ENCODE data around the gene CREBRF.
"Not testable (repeated sequence)": the region's sequence is repeated elsewhere in the genome, so short reads cannot be mapped to it uniquely, and the experiment has no call there.

CREBRF gene

DNA sequence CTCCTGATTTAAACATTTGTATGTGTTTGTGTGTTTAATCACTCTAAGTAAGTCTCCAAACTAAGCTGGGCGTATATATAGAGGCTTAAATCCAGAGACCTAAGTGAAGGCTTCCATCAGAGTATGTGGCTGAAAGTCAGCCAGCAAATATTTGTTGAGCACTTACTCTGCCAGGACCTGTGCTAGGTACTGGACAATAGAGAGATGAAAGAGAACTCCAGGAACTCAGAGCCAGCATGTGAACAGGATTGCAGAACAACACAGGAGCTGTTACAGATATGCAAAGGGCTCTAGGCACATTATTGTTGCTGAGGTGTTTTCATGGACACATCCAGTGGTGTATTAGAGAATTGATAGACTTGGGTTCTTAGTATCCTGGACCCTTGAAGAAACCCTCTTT, 83.5 kb downstream of the CREBRF start:
- no peaks in the 10 kb centered on the region for H3K27me3 ChIP-seq (ENCODE audit: insufficient read depth, low read length)
- H3K9ac ChIP-seq (ENCODE audit: low read depth, low read length): no peak overlapping the region
- no peak overlapping the region for H3K4me3 ChIP-seq (ENCODE audit: low read length)
- H3K4me1 ChIP-seq (ENCODE audit: insufficient read depth, low read length): peaks cover 22% of the 10 kb centered on the region; the same call in 1 of the 2 replicates
- H3K9me3 ChIP-seq (ENCODE audit: insufficient read depth, low read depth, low read length): no peaks in the 10 kb centered on the region
- H3K36me3 ChIP-seq (ENCODE audit: insufficient read depth, low read depth, low read length): no peaks in the 10 kb centered on the region
- no peak overlapping the region for H3K27ac ChIP-seq (ENCODE audit: low read length)

DNA sequence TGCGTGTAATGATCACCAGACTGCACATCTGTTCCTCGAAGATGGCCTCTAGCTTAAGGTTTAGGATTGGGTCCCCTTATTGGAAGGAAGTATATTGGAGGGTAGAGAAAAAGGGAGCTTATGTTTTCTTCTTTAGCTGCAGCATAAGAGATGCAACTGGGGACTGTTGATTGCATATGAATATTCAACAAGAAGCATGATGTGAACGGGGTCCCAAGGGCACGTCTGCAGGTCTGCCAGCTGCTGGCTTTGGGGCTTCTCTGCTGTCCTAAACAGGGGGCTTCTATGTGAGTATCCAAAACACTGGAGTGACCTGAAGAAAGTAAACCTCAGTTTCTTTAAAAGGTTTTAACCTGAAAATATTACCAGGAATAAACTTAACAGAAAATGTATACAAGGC, 84.6 kb downstream of the CREBRF start:
- Histone ChIP-seq H3K9ac (ENCODE audit: low read depth, low read length) (no peak overlapping the region), H3K4me3 (ENCODE audit: low read length) (no peak overlapping the region), H3K4me1 (ENCODE audit: insufficient read depth, low read length) (peaks cover 22% of the 10 kb centered on the region; the same call in 1 of the 2 replicates), H3K27me3 (ENCODE audit: insufficient read depth, low read length) (no peaks in the 10 kb centered on the region), H3K27ac (ENCODE audit: low read length) (no peak overlapping the region), H3K36me3 (ENCODE audit: insufficient read depth, low read depth, low read length) (no peaks in the 10 kb centered on the region), H3K9me3 (ENCODE audit: insufficient read depth, low read depth, low read length) (no peaks in the 10 kb centered on the region)

DNA sequence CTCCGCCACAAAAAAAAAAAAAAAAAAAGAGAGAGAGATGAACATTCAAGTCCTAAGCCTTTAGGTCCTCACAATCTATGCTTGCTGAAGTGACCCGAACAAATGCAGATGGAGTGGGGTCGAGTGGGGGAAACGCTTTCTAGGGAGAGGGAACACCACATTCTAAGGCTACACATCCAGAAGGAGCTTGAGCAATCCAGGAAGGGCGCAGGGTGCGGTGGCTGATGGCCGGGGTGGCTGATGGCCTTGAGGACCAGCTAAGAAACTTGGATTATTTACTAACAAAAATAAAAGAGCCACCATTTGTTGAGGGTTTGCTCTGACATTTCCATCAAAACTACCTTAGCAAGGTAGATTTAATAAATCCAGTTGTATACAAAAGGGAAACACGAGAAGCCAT, 87.4 kb downstream of the CREBRF start:
- Histone ChIP-seq H3K9ac (ENCODE audit: low read depth, low read length) (no peak overlapping the region), H3K27me3 (ENCODE audit: insufficient read depth, low read length) (no peaks in the 10 kb centered on the region), H3K4me3 (ENCODE audit: low read length) (no peak overlapping the region), H3K9me3 (ENCODE audit: insufficient read depth, low read depth, low read length) (no peaks in the 10 kb centered on the region), H3K27ac (ENCODE audit: low read length) (no peak overlapping the region), H3K36me3 (ENCODE audit: insufficient read depth, low read depth, low read length) (peaks cover 9% of the 10 kb centered on the region), H3K4me1 (ENCODE audit: insufficient read depth, low read length) (peaks cover 16% of the 10 kb centered on the region; the same call in 1 of the 2 replicates)

DNA sequence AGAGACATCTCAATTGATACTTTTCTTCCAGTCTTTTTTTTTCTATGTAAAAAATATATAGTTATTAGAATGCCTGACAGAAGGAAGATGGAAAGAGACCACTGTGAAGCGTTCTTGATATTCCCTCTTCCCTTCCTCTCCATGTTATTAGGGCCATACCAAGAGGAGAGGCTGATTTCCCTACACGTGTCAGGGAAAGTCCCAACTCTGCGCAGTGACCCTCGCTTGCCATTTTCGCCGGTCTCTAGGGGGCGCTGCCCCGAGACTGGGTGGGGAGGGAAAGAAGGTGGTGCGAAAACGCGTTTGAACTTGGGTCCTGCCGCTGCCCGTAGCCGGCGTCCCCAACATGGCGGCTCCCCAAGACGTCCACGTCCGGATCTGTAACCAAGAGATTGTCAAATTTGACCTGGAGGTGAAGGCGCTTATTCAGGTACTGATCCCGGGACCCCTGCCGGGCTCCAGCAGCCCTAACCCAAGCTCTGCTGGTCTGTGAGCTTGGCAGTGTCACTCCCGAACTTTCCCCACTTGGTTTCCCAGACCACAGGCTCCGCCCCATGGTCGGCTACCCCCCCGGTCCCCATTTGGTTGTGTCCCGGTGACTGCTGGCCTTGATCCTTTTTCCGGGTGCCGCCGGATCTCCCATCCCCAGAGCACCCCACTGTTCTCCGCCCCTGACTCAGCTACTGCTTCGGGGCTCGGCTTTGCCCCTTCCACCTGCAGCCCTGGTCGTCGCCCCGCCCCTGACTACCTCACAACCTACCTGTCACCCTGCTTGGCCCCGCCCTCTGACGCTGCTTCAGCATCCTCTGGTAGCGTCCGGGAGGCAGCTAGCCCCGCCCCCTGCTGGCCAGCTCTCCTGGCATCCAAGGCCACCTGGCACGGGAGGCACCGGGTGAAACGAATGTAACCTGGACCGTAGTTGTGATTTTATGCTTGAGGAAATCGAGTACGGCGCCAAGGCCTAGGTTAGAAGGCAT, 88.3 kb downstream of the CREBRF start, which contains the start of gene BNIP1:
Gene BNIP1 (plus strand): TSS at position 332 of the 977 bp plus-strand sequence. CDS start 15 bp downstream, at position 347.
- H3K27me3 ChIP-seq (ENCODE audit: insufficient read depth, low read length): no peaks in the 10 kb centered on the region
- peaks cover 7% of the 10 kb centered on the region; the same call in 1 of the 2 replicates for H3K4me1 ChIP-seq (ENCODE audit: insufficient read depth, low read length)
- H3K4me3 ChIP-seq (ENCODE audit: low read length): peak within 1 kb of the TSS; percentile 99
- no peak within 1 kb of the TSS for H3K27ac ChIP-seq (ENCODE audit: low read length)
- no peaks in the 10 kb centered on the region for H3K9me3 ChIP-seq (ENCODE audit: insufficient read depth, low read depth, low read length)
- peak within 1 kb of the TSS; percentile 92; the same call in 1 of the 2 replicates for H3K9ac ChIP-seq (ENCODE audit: low read depth, low read length)
- H3K36me3 ChIP-seq (ENCODE audit: insufficient read depth, low read depth, low read length): peaks cover 12% of the 10 kb centered on the region

DNA sequence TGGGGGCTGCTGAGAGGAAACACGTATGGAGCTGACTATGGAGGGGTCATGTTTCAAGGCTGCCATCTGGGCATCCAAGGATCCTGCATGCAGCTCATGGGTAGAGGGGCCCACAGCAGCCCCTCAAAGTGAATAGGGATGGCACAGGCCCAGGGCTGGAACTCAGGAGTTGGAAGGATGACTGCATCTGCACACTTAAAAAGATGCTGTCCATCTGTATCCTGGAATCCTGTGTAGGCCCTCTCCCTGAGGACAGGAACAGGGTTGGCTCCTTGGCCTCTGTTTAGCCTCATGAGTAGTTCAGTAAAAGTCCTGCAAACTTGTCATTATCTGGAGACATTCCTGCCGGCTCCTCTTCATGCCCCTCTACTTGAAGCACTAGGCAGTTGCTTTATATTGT, 92.2 kb downstream of the CREBRF start:
- H3K27me3 ChIP-seq (ENCODE audit: insufficient read depth, low read length): no peaks in the 10 kb centered on the region
- no peak overlapping the region for H3K27ac ChIP-seq (ENCODE audit: low read length)
- no peak overlapping the region for H3K9ac ChIP-seq (ENCODE audit: low read depth, low read length)
- H3K9me3 ChIP-seq (ENCODE audit: insufficient read depth, low read depth, low read length): no peaks in the 10 kb centered on the region
- H3K4me1 ChIP-seq (ENCODE audit: insufficient read depth, low read length): no peaks in the 10 kb centered on the region
- no peak overlapping the region for H3K4me3 ChIP-seq (ENCODE audit: low read length)
- H3K36me3 ChIP-seq (ENCODE audit: insufficient read depth, low read depth, low read length): peaks cover 21% of the 10 kb centered on the region

DNA sequence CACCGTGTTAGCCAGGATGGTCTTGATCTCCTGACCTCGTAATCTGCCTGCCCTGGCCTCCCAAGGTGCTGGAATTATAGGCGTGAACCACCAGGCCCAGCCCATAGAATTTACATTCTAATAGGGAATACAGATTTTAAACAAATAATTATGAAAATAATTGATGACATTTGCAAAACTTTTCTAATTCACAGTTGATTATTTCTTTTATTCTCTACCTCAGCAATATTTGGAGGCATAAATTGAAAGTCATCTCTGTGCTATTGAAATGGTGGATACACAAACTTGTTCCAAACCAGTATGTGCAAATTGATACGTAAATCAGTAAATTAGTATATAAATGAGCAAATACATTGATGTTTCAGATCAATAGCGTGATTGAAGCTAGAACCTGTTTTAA, 96.4 kb downstream of the CREBRF start:
- no peaks in the 10 kb centered on the region for H3K4me1 ChIP-seq (ENCODE audit: insufficient read depth, low read length)
- no peaks in the 10 kb centered on the region for H3K9me3 ChIP-seq (ENCODE audit: insufficient read depth, low read depth, low read length)
- H3K27ac ChIP-seq (ENCODE audit: low read length): no peak overlapping the region
- peaks cover 38% of the 10 kb centered on the region for H3K36me3 ChIP-seq (ENCODE audit: insufficient read depth, low read depth, low read length)
- no peak overlapping the region for H3K4me3 ChIP-seq (ENCODE audit: low read length)
- no peak overlapping the region for H3K9ac ChIP-seq (ENCODE audit: low read depth, low read length)
- H3K27me3 ChIP-seq (ENCODE audit: insufficient read depth, low read length): no peaks in the 10 kb centered on the region

DNA sequence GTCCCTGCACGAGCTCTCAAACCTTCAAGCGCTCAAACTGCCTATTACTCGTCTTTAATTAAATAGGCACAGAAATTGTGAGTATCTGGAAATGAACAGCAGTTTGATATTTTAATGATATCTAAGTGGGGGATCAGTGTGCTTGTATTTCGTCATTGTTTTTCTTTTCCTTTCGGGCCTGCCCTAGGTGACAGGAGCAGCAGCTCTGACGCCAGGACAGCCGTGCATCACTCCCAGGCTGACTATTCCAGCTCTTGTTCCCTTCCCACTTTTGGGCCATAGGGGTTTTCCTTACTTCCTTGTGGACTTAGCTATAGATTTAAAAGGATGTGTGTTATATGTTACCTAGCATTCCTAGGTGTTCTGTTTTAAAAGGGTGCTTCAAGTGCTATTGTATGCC, 97.7 kb downstream of the CREBRF start:
- H3K9me3 ChIP-seq (ENCODE audit: insufficient read depth, low read depth, low read length): no peaks in the 10 kb centered on the region
- H3K4me3 ChIP-seq (ENCODE audit: low read length): no peak overlapping the region
- H3K36me3 ChIP-seq (ENCODE audit: insufficient read depth, low read depth, low read length): peaks cover 33% of the 10 kb centered on the region; the same call in 1 of the 2 replicates
- no peak overlapping the region for H3K27ac ChIP-seq (ENCODE audit: low read length)
- no peaks in the 10 kb centered on the region for H3K4me1 ChIP-seq (ENCODE audit: insufficient read depth, low read length)
- H3K27me3 ChIP-seq (ENCODE audit: insufficient read depth, low read length): no peaks in the 10 kb centered on the region
- H3K9ac ChIP-seq (ENCODE audit: low read depth, low read length): no peak overlapping the region

DNA sequence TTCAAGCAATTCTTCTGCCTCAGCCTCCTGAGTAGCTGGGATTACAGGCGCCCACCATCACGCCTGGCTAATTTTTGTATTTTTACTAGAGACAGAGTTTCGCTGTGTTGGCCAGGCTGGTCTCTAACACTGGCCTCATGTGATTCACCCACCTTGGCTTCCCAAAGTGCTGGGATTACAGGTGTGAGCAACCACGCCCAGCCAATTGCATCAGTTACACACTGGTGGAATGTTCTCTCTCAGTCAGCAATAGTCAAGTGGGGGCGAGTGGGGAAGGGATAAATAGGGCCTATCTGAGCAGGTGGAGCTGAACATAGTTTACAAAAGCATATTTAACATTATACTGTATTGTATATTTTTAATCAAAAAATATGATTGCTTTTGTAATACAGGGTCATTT, 98.5 kb downstream of the CREBRF start:
- not testable (repeated sequence) for H3K27ac ChIP-seq (ENCODE audit: low read length); H3K9ac ChIP-seq (ENCODE audit: low read depth, low read length); H3K9me3 ChIP-seq (ENCODE audit: insufficient read depth, low read depth, low read length); H3K4me3 ChIP-seq (ENCODE audit: low read length); H3K4me1 ChIP-seq (ENCODE audit: insufficient read depth, low read length); H3K27me3 ChIP-seq (ENCODE audit: insufficient read depth, low read length)
- peaks cover 33% of the 10 kb centered on the region for H3K36me3 ChIP-seq (ENCODE audit: insufficient read depth, low read depth, low read length)

DNA sequence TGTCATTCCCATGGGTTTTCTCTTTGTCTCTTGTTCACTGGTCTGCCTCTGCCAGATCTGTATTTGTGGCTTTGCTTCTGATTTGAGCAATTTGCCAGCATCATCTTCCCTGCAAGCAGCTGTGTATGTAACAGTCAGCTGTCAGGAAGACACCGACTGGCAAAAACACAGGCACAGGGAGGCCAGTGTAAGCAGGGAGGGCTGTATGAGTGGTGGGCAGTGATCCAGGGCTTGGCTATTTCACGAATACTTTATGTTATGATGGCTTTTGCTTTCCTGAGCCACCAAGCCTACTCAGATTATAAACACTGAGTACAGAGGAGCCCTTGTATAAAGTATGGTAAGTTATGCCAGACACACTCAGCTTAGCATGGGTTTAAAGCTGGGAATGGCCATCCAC, 99.8 kb downstream of the CREBRF start:
- no peaks in the 10 kb centered on the region for H3K9me3 ChIP-seq (ENCODE audit: insufficient read depth, low read depth, low read length)
- H3K9ac ChIP-seq (ENCODE audit: low read depth, low read length): no peak overlapping the region
- no peak overlapping the region for H3K4me3 ChIP-seq (ENCODE audit: low read length)
- H3K36me3 ChIP-seq (ENCODE audit: insufficient read depth, low read depth, low read length): peaks cover 45% of the 10 kb centered on the region
- H3K27me3 ChIP-seq (ENCODE audit: insufficient read depth, low read length): no peaks in the 10 kb centered on the region
- no peaks in the 10 kb centered on the region for H3K4me1 ChIP-seq (ENCODE audit: insufficient read depth, low read length)
- H3K27ac ChIP-seq (ENCODE audit: low read length): no peak overlapping the region

DNA sequence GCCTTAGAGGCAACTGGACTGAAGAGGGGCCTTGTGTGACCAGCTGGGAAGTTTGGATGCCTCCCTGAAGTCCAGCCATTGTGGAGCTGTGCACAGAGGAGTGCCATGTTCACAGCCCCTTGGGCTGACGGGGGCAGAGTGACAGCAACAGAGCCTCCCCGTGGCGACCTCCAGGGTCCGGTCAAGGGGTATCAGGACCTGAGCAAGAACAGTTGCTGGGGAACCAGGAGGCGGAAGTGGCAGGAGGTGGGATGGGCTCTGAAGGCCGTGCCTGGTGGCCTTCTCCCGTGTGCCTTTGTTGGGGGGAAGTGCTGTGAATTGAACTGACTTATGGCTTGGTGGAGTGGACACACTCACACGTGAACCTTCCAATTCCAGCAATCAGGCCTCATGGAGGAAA, 102.2 kb downstream of the CREBRF start:
- no peak overlapping the region for H3K9ac ChIP-seq (ENCODE audit: low read depth, low read length)
- no peaks in the 10 kb centered on the region for H3K9me3 ChIP-seq (ENCODE audit: insufficient read depth, low read depth, low read length)
- H3K4me1 ChIP-seq (ENCODE audit: insufficient read depth, low read length): no peaks in the 10 kb centered on the region
- no peak overlapping the region for H3K27ac ChIP-seq (ENCODE audit: low read length)
- peaks cover 46% of the 10 kb centered on the region for H3K36me3 ChIP-seq (ENCODE audit: insufficient read depth, low read depth, low read length)
- no peaks in the 10 kb centered on the region for H3K27me3 ChIP-seq (ENCODE audit: insufficient read depth, low read length)
- H3K4me3 ChIP-seq (ENCODE audit: low read length): no peak overlapping the region

DNA sequence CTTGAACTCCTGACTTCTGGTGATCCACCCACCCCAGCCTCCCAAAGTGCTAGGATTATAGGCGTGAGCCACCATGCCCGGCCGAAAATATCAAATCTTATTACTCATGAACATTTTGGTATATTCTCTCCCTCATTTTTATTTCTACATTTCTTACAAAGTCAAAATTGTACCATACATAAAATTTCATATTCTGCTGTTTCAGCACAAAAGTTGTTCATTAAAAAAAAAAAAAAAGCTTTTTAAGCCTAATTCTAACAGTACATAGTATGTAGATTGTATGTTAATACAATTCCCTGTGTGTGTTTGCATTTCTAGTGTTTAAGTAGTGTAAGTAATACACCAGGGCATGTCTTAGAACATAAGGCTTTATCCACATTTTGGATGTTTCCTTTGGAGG, 103.1 kb downstream of the CREBRF start:
- no peaks in the 10 kb centered on the region for H3K9me3 ChIP-seq (ENCODE audit: insufficient read depth, low read depth, low read length)
- no peaks in the 10 kb centered on the region for H3K4me1 ChIP-seq (ENCODE audit: insufficient read depth, low read length)
- H3K27ac ChIP-seq (ENCODE audit: low read length): no peak overlapping the region
- H3K27me3 ChIP-seq (ENCODE audit: insufficient read depth, low read length): no peaks in the 10 kb centered on the region
- H3K9ac ChIP-seq (ENCODE audit: low read depth, low read length): no peak overlapping the region
- no peak overlapping the region for H3K4me3 ChIP-seq (ENCODE audit: low read length)
- H3K36me3 ChIP-seq (ENCODE audit: insufficient read depth, low read depth, low read length): peaks cover 50% of the 10 kb centered on the region

DNA sequence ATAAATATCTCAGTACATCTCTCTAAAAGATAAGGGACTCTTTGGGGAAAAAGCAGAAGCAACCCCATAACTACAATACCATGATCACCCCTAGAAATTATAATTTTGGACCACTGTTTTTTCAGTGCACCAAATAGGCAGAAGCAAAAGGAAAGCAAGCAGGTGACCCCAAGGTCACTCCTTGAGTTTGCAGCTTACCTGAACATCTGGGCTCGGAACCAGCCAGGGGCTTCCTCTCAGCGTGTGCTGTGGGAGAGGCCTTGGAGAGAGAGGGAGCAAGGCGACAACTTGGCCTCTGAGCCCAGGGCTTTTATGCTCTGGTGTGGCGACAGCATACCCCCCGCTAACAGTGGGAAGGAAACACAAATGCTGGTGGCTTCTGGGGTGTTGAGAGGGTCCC, 105.0 kb downstream of the CREBRF start:
- Histone ChIP-seq H3K36me3 (ENCODE audit: insufficient read depth, low read depth, low read length) (peaks cover 36% of the 10 kb centered on the region), H3K9ac (ENCODE audit: low read depth, low read length) (no peak overlapping the region), H3K4me1 (ENCODE audit: insufficient read depth, low read length) (no peaks in the 10 kb centered on the region), H3K4me3 (ENCODE audit: low read length) (no peak overlapping the region), H3K9me3 (ENCODE audit: insufficient read depth, low read depth, low read length) (no peaks in the 10 kb centered on the region), H3K27ac (ENCODE audit: low read length) (no peak overlapping the region), H3K27me3 (ENCODE audit: insufficient read depth, low read length) (no peaks in the 10 kb centered on the region)
